Tibial nerve (tissue), 4 donors: ENCODE results near the gene AMIGO2. TPM values are rescaled to one million over a fixed set of nuclear protein-coding genes. Genes with fewer than 3 reads are reported as not detected.
A peak's percentile ranks its signal among the peaks of the same experiment; 100 is the strongest.

Experiments
- DNase-seq, 2 donors: peaks; one replicate each; pipeline ENCODE4 v3.0.0-alpha.2; 2019; ENCODE audit warnings: low spot score in 2 of 2
- H3K27ac ChIP-seq, 4 donors: fragments of 200-600 bp; sonication (generic) in 3 of 4; one replicate each; pipeline ENCODE4 v1.5.1; 2017 to 2019; ENCODE audit warnings: mild to moderate bottlenecking in 1 of 4
- H3K27me3 ChIP-seq, 2 donors: fragments of 200-600 bp; sonication (generic) in 1 of 2; one replicate each; pipeline versions ENCODE4 v1.5.1 to v1.6.0; 2017 to 2019
- H3K36me3 ChIP-seq, 3 donors: fragments of 200-600 bp; sonication (generic); one replicate each; pipeline ENCODE4 v1.5.1; 2018 to 2019
- H3K4me1 ChIP-seq, 4 donors: fragments of 200-600 bp; sonication (generic) in 3 of 4; one replicate each; pipeline ENCODE4 v1.5.1; 2017 to 2019
- H3K4me3 ChIP-seq, 4 donors: fragments of 200-600 bp; sonication (generic) in 3 of 4; one replicate each; pipeline ENCODE4 v1.5.1; 2017 to 2019; ENCODE audit warnings: mild to moderate bottlenecking in 1 of 4, moderate library complexity in 1 of 4
- H3K9me3 ChIP-seq, 4 donors: fragments of 200-600 bp; sonication (generic) in 3 of 4; one replicate each; pipeline ENCODE4 v1.5.1; 2017 to 2019
- CTCF ChIP-seq, 5 experiments: fragments of 200-600 bp in 3 of 5; fragments of 450-650 bp in 2 of 5; sonication (generic) in 3 of 5; IDR thresholded peaks; one replicate each; pipeline ENCODE4 v1.5.1; 2016 to 2019; ENCODE audit warnings: antibody characterized with exemption in 5 of 5, mild to moderate bottlenecking in 3 of 5, moderate library complexity in 2 of 5
- EP300 ChIP-seq, 2 donors: sonication (generic); formaldehyde crosslinking; IDR thresholded peaks; one replicate each; pipeline ENCODE4 v1.6.1; 2017; ENCODE audit warnings: antibody characterized with exemption in 2 of 2, mild to moderate bottlenecking in 1 of 2
- POLR2A ChIP-seq, 2 donors: fragments of 450-650 bp; IDR thresholded peaks; one replicate each; pipeline ENCODE4 v1.6.1; 2017; ENCODE audit warnings: antibody characterized with exemption in 2 of 2, mild to moderate bottlenecking in 2 of 2, moderate library complexity in 2 of 2
- WGBS, 2 donors: methylation state at CpG; one replicate each; pipeline ENCODE4 v1.1.5; 2018; 5-methylcytosine and 5-hydroxymethylcytosine counted together
- total RNA-seq, 4 donors: library from RNA; depleted of rRNA; stranded (reverse); fragments of >200 nt; gene quantifications; one replicate each; pipeline ENCODE4 v1.1.0, GENCODE V29; 2016

AMIGO2 gene
- total RNA-seq, 4 donors from 2014 or later: 1.7 to 6.6 (median 3.1) TPM

GRCh38 chr12:47105914-47106674 is 26.3 kb upstream of the AMIGO2 start:
- Histone ChIP-seq H3K9me3 (no peaks in the 10 kb centered on the region), H3K27me3 (no peaks in the 10 kb centered on the region), H3K36me3 (peaks cover 0 to 6% (median 0%) of the 10 kb centered on the region in 3 donors), H3K4me3 (no peak overlapping the region), H3K4me1 (no peaks in the 10 kb centered on the region), H3K27ac (no peak overlapping the region)
- WGBS, 2 donors: 85 to 87% methylated on average over 10 of the region's 10 CpGs
- TF ChIP-seq POLR2A (IDR thresholded peaks at IDR 0.05) (no peak), CTCF (IDR thresholded peaks at IDR 0.05) (no peak), EP300 (IDR thresholded peaks at IDR 0.05) (no peak)
- DNase-seq: no peak

GRCh38 chr12:47102845-47103651 is 23.3 kb upstream of the AMIGO2 start:
- Histone ChIP-seq H3K4me3 (no peak overlapping the region), H3K27me3 (no peaks in the 10 kb centered on the region), H3K9me3 (no peaks in the 10 kb centered on the region), H3K27ac (peak overlapping the region in 1 of 4 donors; percentile 43), H3K4me1 (no peaks in the 10 kb centered on the region), H3K36me3 (peaks cover 0 to 2% (median 0%) of the 10 kb centered on the region in 3 donors)
- no peak for DNase-seq
- TF ChIP-seq CTCF (IDR thresholded peaks at IDR 0.05) (no peak), EP300 (IDR thresholded peaks at IDR 0.05) (peak in 1 of 2 donors; percentile 30)
- 80 to 82% methylated on average over 9 to 11 of the region's 11 CpGs for WGBS, 2 donors

- no peak for DNase-seq
- Histone ChIP-seq H3K9me3 (no peaks in the 10 kb centered on the region), H3K27me3 (no peaks in the 10 kb centered on the region), H3K4me3 (no peak overlapping the region), H3K4me1 (peaks cover 0 to under 1% (median 0%) of the 10 kb centered on the region in 4 donors), H3K36me3 (no peaks in the 10 kb centered on the region), H3K27ac (peak overlapping the region in 2 of 4 donors; percentile 9 to 12)
- WGBS, 2 donors: 87 to 92% methylated on average over 4 of the region's 4 CpGs
- TF ChIP-seq POLR2A (IDR thresholded peaks at IDR 0.05) (no peak), CTCF (IDR thresholded peaks at IDR 0.05) (no peak), EP300 (IDR thresholded peaks at IDR 0.05) (no peak)
Measured at GRCh38 chr12:47102406-47102805, 22.6 kb upstream of the AMIGO2 start.

GRCh38 chr12:47100160-47100559 is 20.4 kb upstream of the AMIGO2 start:
- Histone ChIP-seq H3K9me3 (no peaks in the 10 kb centered on the region), H3K4me1 (peaks cover 0 to 6% (median 0%) of the 10 kb centered on the region in 4 donors), H3K27me3 (no peaks in the 10 kb centered on the region), H3K27ac (no peak overlapping the region), H3K36me3 (no peaks in the 10 kb centered on the region), H3K4me3 (no peak overlapping the region)
- DNase-seq: no peak
- 84 to 85% methylated on average over 2 of the region's 2 CpGs for WGBS, 2 donors
- TF ChIP-seq EP300 (IDR thresholded peaks at IDR 0.05) (no peak), CTCF (IDR thresholded peaks at IDR 0.05) (no peak), POLR2A (IDR thresholded peaks at IDR 0.05) (no peak)

- 46 to 72% methylated on average over 2 of the region's 2 CpGs for WGBS, 2 donors
- Histone ChIP-seq H3K36me3 (no peaks in the 10 kb centered on the region), H3K4me3 (no peak overlapping the region), H3K4me1 (peaks cover 0 to 6% (median 0%) of the 10 kb centered on the region in 4 donors), H3K27me3 (no peaks in the 10 kb centered on the region), H3K27ac (no peak overlapping the region), H3K9me3 (no peaks in the 10 kb centered on the region)
- DNase-seq: no peak
- no peak for TF ChIP-seq EP300 (IDR thresholded peaks at IDR 0.05)
- TF ChIP-seq CTCF (IDR thresholded peaks at IDR 0.05): no peak
- no peak for TF ChIP-seq POLR2A (IDR thresholded peaks at IDR 0.05)
Measured at GRCh38 chr12:47099610-47100009, 19.9 kb upstream of the AMIGO2 start.
